Glomerular endothelial cell (primary cell): Measurements from ENCODE around the gene ZFYVE9. TPM values are rescaled to one million over a fixed set of nuclear protein-coding genes. Genes with fewer than 3 reads are reported as not detected.
"Not testable (repeated sequence)": the region's sequence is repeated elsewhere in the genome, so short reads cannot be mapped to it uniquely, and the experiment has no call there.

Source experiments
- DNase-seq: peaks from one replicate; pipeline ENCODE4 v3.0.0-alpha.2; 2011; ENCODE audit warnings: low read depth, low spot score; ENCODE audit errors: extremely low read depth
- total RNA-seq: library from RNA; depleted of rRNA; stranded (reverse); fragments of >200 nt; gene quantifications from 2 replicates; pipeline ENCODE4 v1.2.3, GENCODE V29; 2015

The ZFYVE9 gene, protein sequence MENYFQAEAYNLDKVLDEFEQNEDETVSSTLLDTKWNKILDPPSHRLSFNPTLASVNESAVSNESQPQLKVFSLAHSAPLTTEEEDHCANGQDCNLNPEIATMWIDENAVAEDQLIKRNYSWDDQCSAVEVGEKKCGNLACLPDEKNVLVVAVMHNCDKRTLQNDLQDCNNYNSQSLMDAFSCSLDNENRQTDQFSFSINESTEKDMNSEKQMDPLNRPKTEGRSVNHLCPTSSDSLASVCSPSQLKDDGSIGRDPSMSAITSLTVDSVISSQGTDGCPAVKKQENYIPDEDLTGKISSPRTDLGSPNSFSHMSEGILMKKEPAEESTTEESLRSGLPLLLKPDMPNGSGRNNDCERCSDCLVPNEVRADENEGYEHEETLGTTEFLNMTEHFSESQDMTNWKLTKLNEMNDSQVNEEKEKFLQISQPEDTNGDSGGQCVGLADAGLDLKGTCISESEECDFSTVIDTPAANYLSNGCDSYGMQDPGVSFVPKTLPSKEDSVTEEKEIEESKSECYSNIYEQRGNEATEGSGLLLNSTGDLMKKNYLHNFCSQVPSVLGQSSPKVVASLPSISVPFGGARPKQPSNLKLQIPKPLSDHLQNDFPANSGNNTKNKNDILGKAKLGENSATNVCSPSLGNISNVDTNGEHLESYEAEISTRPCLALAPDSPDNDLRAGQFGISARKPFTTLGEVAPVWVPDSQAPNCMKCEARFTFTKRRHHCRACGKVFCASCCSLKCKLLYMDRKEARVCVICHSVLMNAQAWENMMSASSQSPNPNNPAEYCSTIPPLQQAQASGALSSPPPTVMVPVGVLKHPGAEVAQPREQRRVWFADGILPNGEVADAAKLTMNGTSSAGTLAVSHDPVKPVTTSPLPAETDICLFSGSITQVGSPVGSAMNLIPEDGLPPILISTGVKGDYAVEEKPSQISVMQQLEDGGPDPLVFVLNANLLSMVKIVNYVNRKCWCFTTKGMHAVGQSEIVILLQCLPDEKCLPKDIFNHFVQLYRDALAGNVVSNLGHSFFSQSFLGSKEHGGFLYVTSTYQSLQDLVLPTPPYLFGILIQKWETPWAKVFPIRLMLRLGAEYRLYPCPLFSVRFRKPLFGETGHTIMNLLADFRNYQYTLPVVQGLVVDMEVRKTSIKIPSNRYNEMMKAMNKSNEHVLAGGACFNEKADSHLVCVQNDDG (N-terminal part only)
- 17.5 and 18.1 TPM in 2 replicates for total RNA-seq

DNA sequence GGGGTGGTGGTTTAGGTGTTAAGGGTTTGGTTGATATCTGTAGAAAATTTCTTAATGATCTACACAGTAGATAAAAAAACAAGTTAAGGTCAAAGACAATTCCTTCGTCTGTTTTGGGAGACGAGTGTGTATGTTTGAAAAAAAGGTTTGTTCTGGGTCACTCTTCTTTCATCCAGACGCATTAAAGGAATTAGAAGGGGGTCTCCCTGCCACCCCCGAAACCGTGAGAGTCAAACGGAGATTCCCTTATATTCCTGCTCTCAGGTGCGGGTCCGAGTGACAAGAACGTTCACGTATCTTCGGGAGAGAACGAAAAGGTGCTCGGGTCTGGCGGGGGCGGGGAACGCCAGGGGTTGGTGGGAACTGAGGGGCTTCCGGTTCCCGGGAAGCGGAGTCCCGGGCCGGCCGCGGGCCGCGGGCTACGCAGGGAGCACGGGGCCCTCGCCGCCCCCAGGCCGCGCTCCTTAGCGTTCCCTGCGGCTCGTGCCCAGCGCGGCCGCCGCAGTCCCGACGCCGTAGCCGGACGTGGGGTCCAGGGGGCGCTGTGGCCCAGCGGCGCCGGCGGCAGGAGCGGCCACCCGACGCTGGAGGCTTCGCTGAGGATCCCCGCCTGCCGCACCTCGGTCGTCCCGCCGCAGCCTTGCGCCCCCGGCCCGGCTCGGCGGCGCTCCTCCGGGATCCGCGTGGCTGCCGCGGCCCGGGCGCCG is at the start of gene ZFYVE9:
Gene ZFYVE9 (plus strand): TSS at position 577 of the 707 bp plus-strand sequence. CDS start 91,118 bp downstream, outside the sequence.
- DNase-seq: no peak

DNA sequence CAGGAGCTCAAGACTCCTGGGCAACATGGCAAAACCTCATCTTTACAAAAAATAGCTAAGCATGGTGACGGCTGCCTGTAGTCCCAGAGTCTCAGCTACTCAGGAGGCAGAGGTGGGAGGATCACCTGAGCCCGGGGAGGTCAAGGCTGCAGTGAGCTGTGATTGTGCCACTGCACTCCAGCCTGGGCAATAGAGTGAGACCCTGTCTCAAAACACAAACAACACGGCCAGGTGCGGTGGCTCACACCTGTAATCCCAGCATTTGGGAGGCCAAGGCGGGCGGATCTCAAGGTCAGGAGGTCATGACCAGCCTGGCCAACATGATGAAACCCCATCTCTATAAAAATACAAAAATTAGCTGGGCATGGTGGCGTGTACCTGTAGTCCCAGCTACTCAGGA is 47.6 kb upstream of the ZFYVE9 start:
- not testable (repeated sequence) for DNase-seq

GRCh38 chr1:52096216-52096615 is 45.7 kb upstream of the ZFYVE9 start:
- DNase-seq: no peak

DNA sequence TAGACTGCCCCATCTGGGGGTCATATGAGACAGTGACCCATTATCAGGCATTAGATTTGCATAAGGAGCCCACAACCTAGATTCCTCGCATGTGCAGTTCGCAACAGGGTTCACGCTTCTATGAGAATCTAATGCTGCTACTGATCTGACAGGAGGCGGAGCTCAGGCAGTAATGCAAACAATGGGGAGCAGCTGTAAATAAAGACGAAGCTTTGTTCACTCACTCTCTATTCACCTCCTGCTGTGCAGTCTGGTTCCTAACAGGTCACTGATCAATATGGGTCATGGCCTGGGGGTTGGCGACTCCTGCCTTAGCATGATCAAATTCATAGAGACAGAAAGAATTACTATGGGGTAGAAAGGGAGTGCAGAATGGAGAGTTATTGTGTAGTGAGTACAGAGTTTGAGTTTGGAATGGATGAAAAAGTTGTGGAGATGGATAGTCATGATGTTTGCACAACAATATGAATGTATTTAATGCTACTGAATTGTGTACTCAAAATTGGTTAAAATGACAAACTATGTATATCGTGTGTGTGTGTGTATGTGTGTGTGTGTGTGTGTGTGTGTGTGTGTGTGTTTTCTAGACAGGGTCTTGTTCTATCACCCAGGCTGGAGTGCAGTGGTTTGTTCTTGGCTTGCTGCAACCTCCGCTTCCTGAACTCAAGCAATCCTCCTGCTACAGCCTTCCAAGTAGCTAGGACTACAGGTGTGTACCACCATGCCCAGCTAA is 43.6 kb upstream of the ZFYVE9 start:
- DNase-seq: no peak

- no peak for DNase-seq
Measured at GRCh38 chr1:52102336-52103013, 39.4 kb upstream of the ZFYVE9 start.

GRCh38 chr1:52111492-52111891 is 30.4 kb upstream of the ZFYVE9 start:
- no peak for DNase-seq

GRCh38 chr1:52112489-52112888 is 29.4 kb upstream of the ZFYVE9 start:
- no peak for DNase-seq

DNA sequence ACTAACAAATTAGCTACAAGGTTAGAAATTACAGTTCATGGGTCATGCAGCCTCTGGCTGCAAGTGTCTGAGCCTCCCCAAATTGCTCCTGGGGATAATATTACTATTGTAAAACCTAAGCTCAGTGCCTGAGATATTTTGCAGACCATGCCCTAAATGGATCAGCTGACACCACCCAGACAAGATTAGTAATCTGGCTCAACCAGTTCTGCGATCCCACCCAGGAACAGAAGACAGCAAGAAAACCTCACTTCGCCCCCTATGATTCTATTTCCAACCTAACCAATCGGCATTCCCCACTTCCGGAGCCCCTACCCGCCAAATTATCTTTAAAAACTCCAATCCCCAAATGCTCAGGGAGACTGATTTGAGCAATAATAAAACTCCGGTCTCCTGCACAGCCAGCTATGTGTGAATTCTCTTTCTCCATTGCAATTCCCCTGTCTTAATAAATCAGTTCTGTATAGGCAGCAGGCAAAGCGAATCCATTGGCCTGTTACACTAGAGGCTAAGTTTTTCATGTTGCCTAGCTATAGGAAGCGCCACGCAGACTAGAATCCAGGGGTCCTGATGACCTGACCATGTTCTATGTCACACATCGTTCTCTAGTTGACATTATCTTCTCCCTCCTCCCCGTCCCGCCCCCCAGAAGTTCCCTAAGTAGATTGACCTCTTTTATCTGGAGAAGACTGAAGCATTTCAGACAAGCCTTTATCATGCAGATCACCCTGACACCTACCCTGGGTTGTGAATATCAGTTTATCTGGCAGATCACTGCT is 22.4 kb upstream of the ZFYVE9 start:
- DNase-seq: no peak

DNA sequence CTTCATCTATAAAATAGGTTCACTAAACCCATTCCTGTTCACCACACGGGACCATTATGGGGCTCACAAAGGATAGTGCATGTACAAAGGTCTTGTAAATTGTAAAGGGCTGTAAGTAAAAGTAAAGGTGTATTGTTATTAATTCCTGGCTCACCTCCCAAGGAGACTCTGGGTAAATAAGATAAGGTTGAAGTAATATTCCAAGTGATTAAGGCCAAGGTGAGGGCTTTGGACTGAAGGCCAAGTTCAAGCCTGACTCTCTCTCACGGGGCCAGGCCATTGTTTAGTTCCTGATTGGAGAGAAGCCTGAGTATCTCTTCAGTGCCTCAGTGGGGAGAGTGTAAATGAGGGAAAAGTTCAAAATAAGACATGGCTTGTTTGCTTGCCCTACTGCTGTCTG is 19.5 kb upstream of the ZFYVE9 start:
- DNase-seq: no peak

DNA sequence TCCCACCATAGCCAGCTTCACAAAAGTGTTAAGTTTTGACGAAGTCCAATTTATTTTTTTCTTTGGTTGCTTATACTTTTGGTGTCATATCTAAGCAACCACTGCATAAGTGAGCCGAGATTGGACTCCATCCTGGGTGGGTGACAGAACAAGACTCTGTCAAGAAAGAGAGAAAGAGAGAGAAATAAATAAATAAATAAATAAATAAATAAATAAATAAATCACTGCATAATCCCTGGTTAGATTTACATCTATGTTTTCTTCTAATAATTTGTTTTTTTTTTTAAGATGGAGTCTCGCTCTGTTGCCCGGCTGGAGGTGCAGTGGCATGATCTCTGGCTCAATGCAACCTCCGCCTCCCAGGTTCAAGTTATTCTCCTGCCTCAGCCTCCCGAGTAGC is 18.3 kb upstream of the ZFYVE9 start:
- DNase-seq: no peak

DNA sequence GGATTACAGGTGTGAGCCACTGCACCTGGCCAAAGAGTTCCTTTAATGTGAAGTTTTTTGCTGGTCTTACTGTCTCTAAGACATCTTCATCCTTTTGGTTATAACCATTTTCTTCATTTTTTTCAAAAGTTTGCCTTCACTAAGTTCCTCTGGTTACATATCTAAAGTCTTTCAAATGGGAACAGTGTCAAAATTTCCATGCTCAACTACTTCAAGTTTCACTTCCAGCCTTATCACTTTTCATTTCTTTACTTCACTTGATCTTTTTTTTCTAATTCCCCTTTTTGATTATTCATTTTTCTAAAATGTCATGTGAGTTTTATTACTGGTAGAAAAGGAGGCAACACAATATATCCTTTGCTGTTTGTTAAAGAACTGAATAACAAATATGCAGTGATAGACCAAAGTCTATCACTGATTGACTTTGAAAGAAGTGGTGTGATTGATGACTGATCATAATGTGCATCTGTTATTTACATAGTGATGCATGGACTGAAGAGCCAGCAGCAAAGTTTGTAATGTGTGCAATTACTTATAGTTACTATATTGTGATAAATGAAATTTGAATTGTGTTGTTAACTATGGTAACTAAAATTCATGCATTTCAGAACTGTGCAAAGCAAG is 16.0 kb upstream of the ZFYVE9 start:
- no peak for DNase-seq

GRCh38 chr1:52127181-52128180 is 14.4 kb upstream of the ZFYVE9 start:
- DNase-seq: peak; percentile 60

DNA sequence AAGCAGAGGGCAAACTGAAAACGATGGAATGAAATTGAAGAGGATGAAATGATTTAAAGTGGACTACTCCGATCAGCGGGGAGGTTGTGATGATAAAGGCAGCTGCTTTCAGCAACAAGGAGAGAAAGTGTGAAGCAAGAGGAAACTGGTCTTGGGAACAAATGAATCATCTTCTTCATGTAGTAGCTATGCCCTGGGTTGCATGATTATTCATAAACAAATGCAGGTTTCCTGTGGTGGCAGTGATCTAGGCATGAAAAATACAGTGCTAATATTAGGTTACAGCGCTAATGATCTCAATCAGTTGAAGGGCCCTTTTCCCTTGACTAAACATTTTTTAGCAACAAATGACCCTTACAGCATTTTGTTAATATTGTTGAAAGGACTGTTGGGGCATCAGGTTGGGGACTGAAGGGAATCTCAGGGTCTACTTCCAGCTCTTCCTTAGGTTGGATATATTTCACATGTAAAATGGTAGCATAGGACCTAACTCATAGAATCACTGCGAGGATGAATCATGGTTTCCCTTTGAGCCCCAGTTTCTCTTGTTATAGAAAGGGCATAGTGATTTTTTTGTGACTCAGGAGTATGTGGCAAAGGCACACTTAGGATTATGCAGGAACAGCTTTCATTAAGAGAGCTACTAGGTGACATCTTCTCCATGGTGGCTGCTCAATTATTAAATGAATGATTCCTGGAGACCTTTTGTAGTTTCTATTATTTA is 1.9 kb upstream of the ZFYVE9 start:
- DNase-seq: peak; percentile 86

DNA sequence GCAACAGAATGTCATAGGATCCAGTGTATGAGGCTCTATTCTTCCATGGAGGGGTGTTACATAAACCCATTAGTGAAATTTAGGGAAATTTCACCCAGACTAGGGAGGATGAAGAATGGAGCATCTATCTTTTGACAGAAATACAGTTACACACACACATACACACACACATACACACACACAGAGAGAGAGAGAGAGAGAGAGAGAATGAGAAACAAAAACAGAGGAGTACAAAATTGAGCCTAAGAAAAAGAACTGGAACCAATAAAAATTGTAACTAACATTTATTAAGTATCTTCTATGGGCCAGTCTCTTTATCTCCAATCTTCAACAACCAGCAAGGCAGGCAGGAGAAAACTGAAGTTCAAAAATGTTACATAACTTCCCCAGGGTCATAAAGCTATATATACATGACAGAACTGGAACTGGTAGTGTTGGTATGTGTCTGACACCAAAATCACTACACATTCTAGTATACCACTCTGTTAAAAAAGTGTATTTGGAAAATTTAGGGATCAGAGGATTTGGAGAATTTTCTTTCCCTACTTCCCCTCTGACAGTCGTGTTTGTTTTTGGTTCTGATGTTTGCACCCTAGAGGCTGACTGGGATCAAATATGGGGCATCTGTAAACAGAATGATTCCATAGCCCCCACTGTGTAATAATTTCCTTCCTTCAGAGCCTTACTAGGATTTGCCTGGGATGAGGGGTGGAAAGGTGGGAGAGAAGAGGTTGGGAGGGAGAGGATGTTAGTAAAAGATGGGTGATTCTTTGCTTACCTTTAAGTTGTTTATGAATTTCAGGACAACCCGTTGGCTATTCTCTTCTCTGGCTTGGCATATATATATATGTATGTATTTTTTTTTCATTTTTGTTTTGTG is 1.0 kb upstream of the ZFYVE9 start:
- DNase-seq: no peak
